ENCODE results near the gene CAMTA1.
"Not testable (repeated sequence)": the region's sequence is repeated elsewhere in the genome, so short reads cannot be mapped to it uniquely, and the experiment has no call there.

CAMTA1 gene

GRCh38 chr1:7298749-7299151 is 513.5 kb downstream of the CAMTA1 start:
- no peak for DNase-seq

GRCh38 chr1:7299329-7299799 is 514.1 kb downstream of the CAMTA1 start:
- peak; percentile 1 for DNase-seq

GRCh38 chr1:7299994-7300393 is 514.7 kb downstream of the CAMTA1 start:
- DNase-seq = no peak

DNA sequence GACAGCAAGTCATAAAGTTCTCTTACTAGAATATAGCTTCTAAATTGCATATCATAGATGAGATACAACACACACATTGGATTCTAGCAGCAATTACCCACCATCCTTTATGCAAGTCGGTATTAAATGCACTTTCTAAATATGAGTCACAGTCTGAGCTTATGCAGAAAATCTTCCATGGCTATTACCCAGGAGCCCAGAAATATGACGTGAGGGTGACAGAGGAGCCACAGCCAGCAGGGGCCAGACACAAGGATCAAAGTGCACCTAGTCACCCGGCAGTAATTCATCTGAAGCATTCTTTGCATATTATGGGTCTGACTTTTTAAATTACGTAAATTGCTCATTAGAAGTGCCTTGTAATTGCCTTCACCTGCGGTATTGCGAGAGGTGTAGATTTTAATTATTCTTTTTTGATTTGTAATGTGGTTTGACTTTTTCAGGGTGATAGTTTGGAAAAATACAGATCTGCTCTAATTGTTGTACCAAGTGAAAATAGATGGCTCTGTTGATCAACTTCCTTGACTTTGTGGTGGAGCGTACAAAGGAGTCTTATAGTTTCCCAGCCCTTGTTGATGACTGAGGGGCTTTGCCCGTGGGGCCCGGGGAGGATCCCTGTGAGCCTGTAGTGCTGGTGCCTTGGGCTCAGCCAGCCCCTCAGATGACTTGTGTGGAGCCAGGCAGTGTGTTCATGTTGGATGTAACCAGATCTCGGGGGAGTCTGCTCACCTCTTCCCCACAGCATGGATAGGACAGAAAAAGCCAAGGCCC is 515.8 kb downstream of the CAMTA1 start:
- DNase-seq = no peak

GRCh38 chr1:7301664-7301981 is 516.4 kb downstream of the CAMTA1 start:
- DNase-seq = no peak

- no peak for DNase-seq
Measured at GRCh38 chr1:7302126-7302525, 516.9 kb downstream of the CAMTA1 start.

GRCh38 chr1:7302873-7303272 is 517.6 kb downstream of the CAMTA1 start:
- no peak for DNase-seq

DNA sequence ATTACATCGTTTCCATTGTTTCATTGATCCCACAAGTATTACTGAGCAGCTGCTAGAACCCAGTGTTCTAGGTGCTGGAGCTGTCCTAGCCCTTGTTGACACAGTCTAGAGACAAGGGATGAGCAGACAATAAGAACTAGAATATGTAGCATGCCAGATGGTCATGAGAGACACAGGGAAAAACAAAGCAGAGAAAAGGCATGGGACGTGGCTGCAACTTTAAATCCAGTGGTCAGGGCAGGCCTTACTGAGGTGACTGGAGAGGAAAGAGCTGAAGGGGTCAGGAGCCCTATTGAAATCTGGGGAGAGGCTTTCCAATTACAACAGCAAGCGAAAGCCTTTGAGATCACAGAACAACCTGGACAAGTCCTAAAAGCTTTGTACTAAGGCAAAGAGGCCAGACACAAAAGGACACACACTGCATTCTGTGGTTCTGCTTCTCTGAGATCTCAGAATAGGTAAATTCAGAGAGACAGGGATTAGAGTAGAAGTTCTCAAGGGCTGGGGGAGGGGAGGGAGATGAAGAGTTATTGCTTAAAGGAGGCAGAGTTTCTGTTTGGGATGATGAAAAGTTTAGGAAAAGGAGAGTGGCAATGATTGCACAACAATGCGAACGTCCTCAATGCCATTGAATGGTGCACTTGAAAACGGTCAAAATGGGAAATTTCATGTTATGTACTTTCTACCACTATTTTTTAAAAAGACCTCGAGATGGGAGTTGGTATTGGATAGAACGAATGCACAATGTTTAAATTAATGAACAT is 518.5 kb downstream of the CAMTA1 start:
- DNase-seq = no peak

DNA sequence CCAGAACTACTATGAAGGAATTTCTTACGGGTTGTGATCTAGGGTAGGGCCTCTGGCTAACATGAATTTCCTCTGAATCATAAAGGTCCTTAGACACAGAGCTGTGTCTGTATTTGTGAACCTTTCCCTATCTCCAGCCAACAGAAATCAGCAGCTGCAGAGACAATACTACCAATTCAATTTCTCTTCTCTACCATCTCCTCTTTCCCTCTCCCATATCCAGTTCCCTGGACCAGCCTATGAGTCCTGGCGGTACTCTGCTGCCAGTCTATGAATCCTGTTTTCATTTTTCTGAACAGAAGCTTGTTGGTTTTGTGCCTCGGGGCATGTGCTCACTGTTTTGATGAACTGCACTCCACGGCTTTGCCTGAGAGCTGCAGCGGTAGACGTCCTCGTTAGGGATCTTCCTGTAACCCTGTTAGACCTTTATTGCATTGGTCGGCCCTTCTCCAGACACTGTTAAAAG is 527.9 kb downstream of the CAMTA1 start:
- no peak for DNase-seq

GRCh38 chr1:7313826-7314225 is 528.6 kb downstream of the CAMTA1 start:
- no peak for DNase-seq

DNA sequence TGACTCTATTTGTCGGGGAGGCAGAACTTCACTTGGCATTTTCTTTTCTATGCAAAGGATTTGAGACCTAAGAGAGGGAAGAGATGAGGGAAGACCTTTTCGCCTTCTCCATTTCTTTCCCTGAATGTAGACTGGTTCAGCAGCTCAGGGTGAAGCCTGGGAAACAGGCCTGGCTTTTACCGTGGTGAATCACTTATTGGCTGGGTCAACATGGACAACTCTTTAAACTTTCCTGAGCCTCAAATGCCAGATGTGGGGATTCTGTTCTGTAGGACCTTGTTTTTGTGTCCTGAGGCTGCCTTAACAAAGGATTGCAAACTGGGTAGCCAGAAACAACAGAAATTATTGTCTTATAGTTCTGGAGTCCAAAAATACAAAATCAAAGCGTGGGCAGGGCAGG is 530.1 kb downstream of the CAMTA1 start:
- no peak for DNase-seq

DNA sequence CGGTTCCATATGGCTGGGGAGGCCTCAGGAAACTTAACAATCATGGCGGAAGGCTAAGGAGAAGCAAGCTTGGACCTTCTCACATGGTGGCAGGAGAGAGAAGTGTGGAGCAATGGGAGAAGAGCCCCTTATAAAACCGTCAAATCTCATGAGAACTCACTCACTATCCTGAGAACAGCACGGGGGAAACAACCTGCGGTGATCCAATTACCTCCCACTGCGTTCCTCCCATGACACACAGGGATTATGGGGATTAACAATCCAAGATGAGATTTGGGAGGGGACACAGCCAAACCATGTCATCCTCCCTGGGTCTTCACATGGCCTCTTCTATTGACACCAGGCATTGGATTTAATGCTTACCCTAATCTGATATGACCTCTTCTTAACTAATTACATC is 530.7 kb downstream of the CAMTA1 start:
- no peak for DNase-seq

- DNase-seq = no peak
Measured at GRCh38 chr1:7317888-7318287, 532.6 kb downstream of the CAMTA1 start.

DNA sequence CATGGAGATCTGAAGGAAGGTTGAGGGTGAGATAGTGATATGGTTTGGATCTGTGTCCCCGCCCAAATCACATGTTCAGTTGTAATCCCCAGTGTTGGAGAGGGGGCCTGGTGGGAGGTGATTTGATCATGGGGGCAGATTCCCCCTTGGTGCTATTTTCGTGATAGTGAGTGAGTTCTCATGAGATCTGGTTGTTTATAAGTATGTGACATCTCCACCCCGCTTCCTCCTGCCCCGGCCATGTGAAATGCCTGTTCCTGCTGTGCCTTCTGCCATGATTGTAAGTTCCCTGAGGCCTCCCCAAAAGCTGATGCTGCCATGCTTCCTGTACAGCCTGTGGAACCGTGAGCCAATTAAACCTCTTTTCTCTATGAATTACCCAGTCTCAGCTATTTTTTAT is 533.9 kb downstream of the CAMTA1 start:
- DNase-seq = no peak

GRCh38 chr1:7320661-7321060 is 535.4 kb downstream of the CAMTA1 start:
- no peak for DNase-seq

GRCh38 chr1:7322283-7322785 is 537.1 kb downstream of the CAMTA1 start:
- no peak for DNase-seq

DNA sequence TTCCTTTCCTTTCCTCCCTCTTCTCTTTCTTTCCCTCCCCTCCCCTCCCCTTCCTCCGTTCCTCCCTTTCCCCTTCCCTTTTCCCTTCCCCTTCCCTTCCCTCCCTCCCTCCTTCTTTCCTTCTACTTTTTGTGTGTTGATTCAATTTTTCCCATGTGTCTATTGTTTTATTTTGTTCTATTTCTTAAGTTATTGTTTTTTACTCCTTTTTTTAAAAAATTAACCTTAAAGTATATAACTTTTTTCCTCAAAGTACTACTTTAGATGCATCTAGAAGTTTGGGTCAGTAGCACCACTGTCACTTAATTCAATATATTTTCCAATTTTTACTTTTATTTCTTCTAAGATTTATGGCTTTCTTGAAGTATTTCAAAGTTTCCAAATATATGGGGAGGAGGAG is 537.7 kb downstream of the CAMTA1 start:
- no peak for DNase-seq

- no peak for DNase-seq
Measured at GRCh38 chr1:7325254-7325653, 540.0 kb downstream of the CAMTA1 start.

DNA sequence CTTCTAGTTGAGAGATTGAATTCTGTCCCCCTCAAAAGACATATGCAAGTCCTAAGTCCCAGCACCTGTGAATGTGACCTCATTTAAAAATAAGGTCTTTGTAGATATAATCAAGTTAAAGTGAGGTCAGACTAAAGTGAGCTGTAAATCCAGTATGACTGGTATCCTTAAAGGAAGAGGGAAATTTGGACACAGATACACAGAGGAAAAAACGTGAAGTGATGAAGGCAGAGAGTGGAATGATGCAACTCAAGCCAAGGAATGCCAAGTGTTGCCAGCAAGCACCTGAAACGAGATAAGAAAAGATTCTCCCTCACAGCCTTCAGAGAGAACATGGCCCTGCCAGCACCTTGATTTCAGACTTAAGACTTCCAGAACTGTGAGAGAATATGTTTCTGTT is 541.1 kb downstream of the CAMTA1 start:
- no peak for DNase-seq

GRCh38 chr1:7327849-7328248 is 542.6 kb downstream of the CAMTA1 start:
- DNase-seq = no peak

DNA sequence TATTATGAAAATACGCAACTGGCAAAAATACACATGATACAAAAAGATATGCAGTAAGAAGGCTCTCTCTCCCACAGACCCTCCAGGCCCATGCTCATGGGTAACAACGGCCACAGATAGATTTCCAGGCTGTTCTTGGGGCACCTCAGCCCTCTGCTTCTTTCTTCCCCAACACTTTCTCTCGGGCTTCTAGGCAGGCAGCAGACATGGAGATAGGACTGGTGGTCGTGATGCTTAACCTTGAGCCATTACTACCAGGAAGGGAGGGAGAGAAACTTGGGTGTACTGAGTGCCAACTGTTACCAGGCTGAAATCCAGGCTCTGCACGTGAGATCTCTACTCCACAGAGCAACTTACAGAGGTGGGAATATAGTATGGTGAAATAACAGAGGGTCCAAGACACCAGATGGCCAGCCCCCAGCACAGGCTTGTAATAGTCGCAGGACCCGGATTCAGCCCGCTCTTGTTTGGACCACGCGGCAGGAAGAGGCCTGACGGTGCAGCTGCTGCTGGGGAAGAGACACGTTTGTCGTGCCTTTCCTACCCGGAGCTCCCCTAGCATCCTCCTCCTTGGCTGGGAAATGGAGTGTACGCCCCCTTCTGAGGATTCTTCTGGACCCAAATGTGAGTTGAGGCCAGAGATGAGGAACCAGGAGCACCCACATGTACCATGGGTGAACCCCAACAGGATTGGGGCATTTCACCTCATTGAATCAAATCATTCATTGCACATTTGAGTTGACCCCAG is 544.8 kb downstream of the CAMTA1 start:
- no peak for DNase-seq

DNA sequence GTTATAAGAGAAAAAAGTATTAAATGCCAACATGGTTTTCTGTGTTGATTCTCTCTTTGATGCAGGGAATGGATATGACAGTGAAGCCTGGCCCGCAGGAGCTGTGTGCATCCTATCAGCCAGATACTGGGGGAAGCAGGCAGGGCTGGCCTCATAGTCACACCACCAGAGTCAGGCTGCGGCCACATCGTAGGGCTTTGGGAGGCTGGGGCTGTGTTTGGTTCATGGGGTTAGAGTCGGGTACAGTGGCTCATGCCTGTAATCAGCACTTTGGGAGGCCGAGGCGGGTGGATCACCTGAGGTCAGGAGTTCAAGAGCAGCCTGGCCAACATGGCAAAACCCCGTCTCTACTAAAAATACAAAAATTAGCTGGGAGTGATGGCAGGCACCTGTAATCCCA is 545.5 kb downstream of the CAMTA1 start:
- not testable (repeated sequence) for DNase-seq

GRCh38 chr1:7331926-7332535 is 546.8 kb downstream of the CAMTA1 start:
- DNase-seq = no peak
